Keratinocyte (primary cell): ENCODE data around the gene PNLIPRP3. TPM values are rescaled to one million over a fixed set of nuclear protein-coding genes. Genes with fewer than 3 reads are reported as not detected.

Experiments used
- DNase-seq: peaks from one replicate; pipeline ENCODE4 v3.0.0-alpha.2; 2011; ENCODE audit warnings: low read depth, missing footprints, low spot score
- FAIRE-seq: peaks from 2 replicates; lab custom pipeline; 2011; peaks lifted over from hg19 to GRCh38; lab: Jason Lieb, UNC
- H2AFZ ChIP-seq: 2 replicates; pipeline ENCODE4 v1.6.0; 2012; ENCODE audit warnings: low read length, control low read depth, inconsistent platforms; ENCODE audit not compliant: control insufficient read depth
- H3K27ac ChIP-seq: 2 replicates; pipeline ENCODE4 v1.5.1; 2011; ENCODE audit warnings: low read length; ENCODE audit not compliant: control insufficient read depth, insufficient read depth
- H3K27me3 ChIP-seq: 3 replicates; pipeline ENCODE4 v1.6.0; 2011; ENCODE audit warnings: low read length; ENCODE audit not compliant: control insufficient read depth, insufficient read depth; ENCODE audit errors: extremely low read depth
- H3K36me3 ChIP-seq, 2 experiments: 2 replicates in 1 of 2; 3 replicates in 1 of 2; pipeline ENCODE4 v1.5.1; 2011; ENCODE audit warnings: low read length in 2 of 2, mild to moderate bottlenecking in 1 of 2; ENCODE audit not compliant: control insufficient read depth in 2 of 2, insufficient read depth in 2 of 2; ENCODE audit errors: extremely low read depth in 1 of 2
- H3K4me1 ChIP-seq: 3 replicates; pipeline ENCODE4 v1.5.1; 2011; ENCODE audit warnings: low read length; ENCODE audit not compliant: control insufficient read depth, insufficient read depth; ENCODE audit errors: extremely low read depth
- H3K4me2 ChIP-seq: 3 replicates; pipeline ENCODE4 v1.6.0; 2011; ENCODE audit warnings: low read depth, low read length; ENCODE audit not compliant: control insufficient read depth, insufficient read depth; ENCODE audit errors: extremely low read depth
- H3K4me3 ChIP-seq, 3 experiments: fragments of 200-600 bp in 1 of 3; sonication (generic) in 1 of 3; 2 replicates in 2 of 3; 3 replicates in 1 of 3; pipeline ENCODE4 v1.5.1; 2011 to 2016; ENCODE audit warnings: low read length in 3 of 3, mild to moderate bottlenecking in 3 of 3, control low read depth in 2 of 3, inconsistent platforms in 1 of 3, low read depth in 1 of 3, mixed read lengths in 1 of 3, mixed run types in 1 of 3, moderate library complexity in 1 of 3; ENCODE audit not compliant: control insufficient read depth in 2 of 3, insufficient read depth in 2 of 3; ENCODE audit errors: extremely low read depth in 1 of 3
- H3K79me2 ChIP-seq: 2 replicates; pipeline ENCODE4 v1.6.0; 2012; ENCODE audit warnings: low read length; ENCODE audit not compliant: control insufficient read depth, insufficient read depth
- H3K9ac ChIP-seq: 3 replicates; pipeline ENCODE4 v1.6.0; 2011; ENCODE audit warnings: low read length; ENCODE audit not compliant: control insufficient read depth, insufficient read depth; ENCODE audit errors: extremely low read depth
- H3K9me1 ChIP-seq: 3 replicates; pipeline ENCODE4 v1.6.0; 2011; ENCODE audit warnings: low read length; ENCODE audit not compliant: control insufficient read depth, insufficient read depth; ENCODE audit errors: extremely low read depth
- H3K9me3 ChIP-seq: 2 replicates; pipeline ENCODE4 v1.5.1; 2012; ENCODE audit warnings: low read depth, low read length; ENCODE audit not compliant: control insufficient read depth
- H4K20me1 ChIP-seq: 3 replicates; pipeline ENCODE4 v1.6.0; 2011; ENCODE audit warnings: low read length; ENCODE audit not compliant: control insufficient read depth, insufficient read depth; ENCODE audit errors: extremely low read depth
- EZH2 ChIP-seq: IDR thresholded peaks from one replicate; pipeline ENCODE4 v1.6.1; 2012; ENCODE audit warnings: inconsistent platforms, mild to moderate bottlenecking, low read length, moderate library complexity
- dilution Hi-C: fragments of 300-500 bp; cut with MboI; formaldehyde crosslinking; loops from one replicate; pipeline ENCODE4 v1.7.0; 2020; ENCODE audit warnings: low sequenced_read_pairs; ENCODE audit not compliant: extremely low pct_ligation_motif_present
- polyA plus RNA-seq, 5 experiments: library from polyadenylated mRNA; depleted of rRNA in 3 of 5; stranded (reverse) in 3 of 5; stranded (forward) in 1 of 5; unstranded in 1 of 5; fragments of >200 nt; gene quantifications; 1 replicate in 1 of 5; 2 replicates in 3 of 5; 3 replicates in 1 of 5; pipeline versions ENCODE4 v1.2.1 to v1.2.3, GENCODE V29; 2011 to 2012; ENCODE audit warnings: missing spikeins in 2 of 5, low read depth in 1 of 5, low replicate concordance in 1 of 5
- small RNA-seq, 3 experiments: library from RNA; depleted of rRNA; stranded (forward); fragments of <200 nt; gene quantifications; one replicate each; pipeline ENCODE3, GENCODE V24; 2012; ENCODE audit warnings: low read depth in 3 of 3, low replicate concordance in 1 of 3; ENCODE audit not compliant: insufficient read length in 3 of 3
- TF ChIP-seq, protein P1 (sequence below), 3 experiments: IDR thresholded peaks in 1 of 3; conservative IDR thresholded peaks in 1 of 3; optimal IDR thresholded peaks in 1 of 3; 2 replicates in 2 of 3; 3 replicates in 1 of 3; pipeline versions ENCODE3 to v1.5.1; 2011; ENCODE audit warnings: low read length in 3 of 3, mild to moderate bottlenecking in 3 of 3, moderate library complexity in 2 of 3, control low read depth in 1 of 3, inconsistent platforms in 1 of 3; ENCODE audit not compliant: insufficient read depth in 2 of 3; ENCODE audit errors: extremely low read depth in 1 of 3

Gene PNLIPRP3
- polyA plus RNA-seq, 1 donor (not counting 4 experiments of a cell fraction or from before 2014, with no cell fraction given) = 117 TPM

- DNase-seq (no peak), FAIRE-seq (no peak)
- Histone ChIP-seq H3K9me3 (no peaks in the 10 kb centered on the region), H3K4me3 (no peak overlapping the region), H2AFZ (no peak overlapping the region), H3K27me3 (peaks cover 4% of the 10 kb centered on the region), H3K4me1 (no peaks in the 10 kb centered on the region), H3K4me2 (no peak overlapping the region), H3K9me1 (no peaks in the 10 kb centered on the region), H3K27ac (no peak overlapping the region), H4K20me1 (no peaks in the 10 kb centered on the region), H3K36me3 (no peaks in the 10 kb centered on the region), H3K79me2 (no peaks in the 10 kb centered on the region), H3K9ac (no peak overlapping the region)
- no peak for TF ChIP-seq EZH2
- TF ChIP-seq, protein P1, sequence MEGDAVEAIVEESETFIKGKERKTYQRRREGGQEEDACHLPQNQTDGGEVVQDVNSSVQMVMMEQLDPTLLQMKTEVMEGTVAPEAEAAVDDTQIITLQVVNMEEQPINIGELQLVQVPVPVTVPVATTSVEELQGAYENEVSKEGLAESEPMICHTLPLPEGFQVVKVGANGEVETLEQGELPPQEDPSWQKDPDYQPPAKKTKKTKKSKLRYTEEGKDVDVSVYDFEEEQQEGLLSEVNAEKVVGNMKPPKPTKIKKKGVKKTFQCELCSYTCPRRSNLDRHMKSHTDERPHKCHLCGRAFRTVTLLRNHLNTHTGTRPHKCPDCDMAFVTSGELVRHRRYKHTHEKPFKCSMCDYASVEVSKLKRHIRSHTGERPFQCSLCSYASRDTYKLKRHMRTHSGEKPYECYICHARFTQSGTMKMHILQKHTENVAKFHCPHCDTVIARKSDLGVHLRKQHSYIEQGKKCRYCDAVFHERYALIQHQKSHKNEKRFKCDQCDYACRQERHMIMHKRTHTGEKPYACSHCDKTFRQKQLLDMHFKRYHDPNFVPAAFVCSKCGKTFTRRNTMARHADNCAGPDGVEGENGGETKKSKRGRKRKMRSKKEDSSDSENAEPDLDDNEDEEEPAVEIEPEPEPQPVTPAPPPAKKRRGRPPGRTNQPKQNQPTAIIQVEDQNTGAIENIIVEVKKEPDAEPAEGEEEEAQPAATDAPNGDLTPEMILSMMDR (optimal IDR thresholded peaks at IDR 0.05 in 1 of 3, IDR thresholded peaks at IDR 0.05 in 1 of 3, conservative IDR thresholded peaks at IDR 0.05 in 1 of 3; ENCODE audit: extremely low read depth in 1 of 3, insufficient read depth in 2 of 3, low read length in 3 of 3) = no peak
- dilution Hi-C loops = no loop called here
These were observed 97.1 kb downstream of the PNLIPRP3 start for GRCh38 chr10:116524736-116525135.

DNA sequence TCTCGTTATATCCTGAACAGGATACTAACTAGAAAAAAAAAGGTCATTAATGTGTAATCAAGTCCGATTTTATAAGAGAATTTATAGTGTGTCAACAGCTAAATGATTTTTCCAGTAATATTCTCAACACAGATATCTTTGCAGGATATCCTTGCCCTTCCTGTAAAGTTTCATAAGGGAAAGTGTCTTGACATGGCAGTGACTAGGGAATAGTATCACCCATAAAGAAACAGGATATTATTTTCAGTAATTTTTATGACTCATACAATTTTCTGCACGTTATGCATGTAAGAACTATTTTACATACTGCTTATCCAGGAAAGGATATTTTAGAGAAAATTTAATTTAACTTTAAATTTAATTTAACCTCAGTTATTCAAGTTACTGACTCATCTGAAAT, 98.6 kb downstream of the PNLIPRP3 start:
- Histone ChIP-seq H3K27ac (no peak overlapping the region), H3K27me3 (peaks cover 4% of the 10 kb centered on the region), H4K20me1 (no peaks in the 10 kb centered on the region), H3K4me1 (no peaks in the 10 kb centered on the region), H2AFZ (no peak overlapping the region), H3K4me3 (no peak overlapping the region), H3K4me2 (no peak overlapping the region), H3K9ac (no peak overlapping the region), H3K36me3 (no peaks in the 10 kb centered on the region), H3K79me2 (no peaks in the 10 kb centered on the region), H3K9me3 (no peaks in the 10 kb centered on the region), H3K9me1 (no peaks in the 10 kb centered on the region)
- DNase-seq (no peak), FAIRE-seq (no peak)
- dilution Hi-C loops = no loop called here
- no peak for TF ChIP-seq EZH2
- TF ChIP-seq, protein P1 (optimal IDR thresholded peaks at IDR 0.05 in 1 of 3, IDR thresholded peaks at IDR 0.05 in 1 of 3, conservative IDR thresholded peaks at IDR 0.05 in 1 of 3; ENCODE audit: extremely low read depth in 1 of 3, insufficient read depth in 2 of 3, low read length in 3 of 3) = no peak

Small RNA genes within 50 kb of the gene (small RNA-seq; reads per million reads assigned to genes)
- gene SNRPGP6 = 0 reads per million in 3 experiments

Other genes with a start within 250 kb of the PNLIPRP3 start
- gene GFRA1, start 154.6 kb upstream of the PNLIPRP3 start, polyA plus RNA-seq = 0.01 TPM in 1 of 3 replicates, not detected in the others
- gene CCDC172, start 103.4 kb upstream of the PNLIPRP3 start, polyA plus RNA-seq = not detected in 3 replicates
- not detected in 3 replicates for gene PNLIP, start 118.1 kb downstream of the PNLIPRP3 start, polyA plus RNA-seq
- not detected in 3 replicates for gene PNLIPRP1, start 163.1 kb downstream of the PNLIPRP3 start, polyA plus RNA-seq
- not detected in 3 replicates for gene PNLIPRP2, start 193.1 kb downstream of the PNLIPRP3 start, polyA plus RNA-seq